Measurements from ENCODE around the gene TENM4.

DNA sequence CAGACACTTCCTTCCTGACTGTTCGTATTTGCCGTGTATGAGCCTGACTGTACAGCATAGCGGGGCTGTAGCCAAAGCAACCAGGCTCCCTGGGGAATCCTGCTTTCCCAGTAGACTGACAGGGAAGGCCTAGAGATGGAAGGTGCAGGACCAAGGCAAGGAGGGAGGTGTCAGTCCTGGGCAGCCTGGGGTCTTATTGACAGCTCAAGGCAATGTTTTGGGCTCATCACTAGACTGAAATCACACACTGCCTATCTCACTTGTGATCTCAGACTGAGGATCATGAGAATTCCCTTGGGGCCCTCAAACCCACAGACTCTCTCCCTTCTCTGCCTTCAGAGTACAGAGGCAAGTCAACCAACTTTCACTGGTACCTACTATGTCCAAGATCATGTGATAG lies 519.3 kb downstream of the TENM4 start:
- TF ChIP-seq CTCF (IDR thresholded peaks at IDR 0.05 in 2 of 3, conservative IDR thresholded peaks at IDR 0.05 in 1 of 3; ENCODE audit: control insufficient read depth in 2 of 3, extremely low read depth in 1 of 3, insufficient read depth in 1 of 3, low read depth in 3 of 3, low read length in 3 of 3) (no peak), GABPA (IDR thresholded peaks at IDR 0.05; ENCODE audit: low read depth) (no peak), ZNF274 (IDR thresholded peaks at IDR 0.05; ENCODE audit: insufficient read depth, insufficient read length) (no peak), EZH2 (IDR thresholded peaks at IDR 0.05; ENCODE audit: borderline replicate concordance, control insufficient read depth, low read depth, low read length) (no peak), POLR2A (IDR thresholded peaks at IDR 0.05; ENCODE audit: low read depth, low read length) (no peak), NR2C2 (IDR thresholded peaks at IDR 0.05; ENCODE audit: borderline replicate concordance, control insufficient read depth, insufficient read length, low read depth) (no peak), SMARCA5 (IDR thresholded peaks at IDR 0.05) (no peak), PBX3 (IDR thresholded peaks at IDR 0.05; ENCODE audit: insufficient replicate concordance, low read depth, low read length) (no peak), SP1 (IDR thresholded peaks at IDR 0.05; ENCODE audit: low read depth, low read length) (no peak)
- TF ChIP-seq, protein P1, sequence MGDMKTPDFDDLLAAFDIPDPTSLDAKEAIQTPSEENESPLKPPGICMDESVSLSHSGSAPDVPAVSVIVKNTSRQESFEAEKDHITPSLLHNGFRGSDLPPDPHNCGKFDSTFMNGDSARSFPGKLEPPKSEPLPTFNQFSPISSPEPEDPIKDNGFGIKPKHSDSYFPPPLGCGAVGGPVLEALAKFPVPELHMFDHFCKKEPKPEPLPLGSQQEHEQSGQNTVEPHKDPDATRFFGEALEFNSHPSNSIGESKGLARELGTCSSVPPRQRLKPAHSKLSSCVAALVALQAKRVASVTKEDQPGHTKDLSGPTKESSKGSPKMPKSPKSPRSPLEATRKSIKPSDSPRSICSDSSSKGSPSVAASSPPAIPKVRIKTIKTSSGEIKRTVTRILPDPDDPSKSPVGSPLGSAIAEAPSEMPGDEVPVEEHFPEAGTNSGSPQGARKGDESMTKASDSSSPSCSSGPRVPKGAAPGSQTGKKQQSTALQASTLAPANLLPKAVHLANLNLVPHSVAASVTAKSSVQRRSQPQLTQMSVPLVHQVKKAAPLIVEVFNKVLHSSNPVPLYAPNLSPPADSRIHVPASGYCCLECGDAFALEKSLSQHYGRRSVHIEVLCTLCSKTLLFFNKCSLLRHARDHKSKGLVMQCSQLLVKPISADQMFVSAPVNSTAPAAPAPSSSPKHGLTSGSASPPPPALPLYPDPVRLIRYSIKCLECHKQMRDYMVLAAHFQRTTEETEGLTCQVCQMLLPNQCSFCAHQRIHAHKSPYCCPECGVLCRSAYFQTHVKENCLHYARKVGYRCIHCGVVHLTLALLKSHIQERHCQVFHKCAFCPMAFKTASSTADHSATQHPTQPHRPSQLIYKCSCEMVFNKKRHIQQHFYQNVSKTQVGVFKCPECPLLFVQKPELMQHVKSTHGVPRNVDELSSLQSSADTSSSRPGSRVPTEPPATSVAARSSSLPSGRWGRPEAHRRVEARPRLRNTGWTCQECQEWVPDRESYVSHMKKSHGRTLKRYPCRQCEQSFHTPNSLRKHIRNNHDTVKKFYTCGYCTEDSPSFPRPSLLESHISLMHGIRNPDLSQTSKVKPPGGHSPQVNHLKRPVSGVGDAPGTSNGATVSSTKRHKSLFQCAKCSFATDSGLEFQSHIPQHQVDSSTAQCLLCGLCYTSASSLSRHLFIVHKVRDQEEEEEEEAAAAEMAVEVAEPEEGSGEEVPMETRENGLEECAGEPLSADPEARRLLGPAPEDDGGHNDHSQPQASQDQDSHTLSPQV (IDR thresholded peaks at IDR 0.05): no peak
- TF ChIP-seq, protein P2, sequence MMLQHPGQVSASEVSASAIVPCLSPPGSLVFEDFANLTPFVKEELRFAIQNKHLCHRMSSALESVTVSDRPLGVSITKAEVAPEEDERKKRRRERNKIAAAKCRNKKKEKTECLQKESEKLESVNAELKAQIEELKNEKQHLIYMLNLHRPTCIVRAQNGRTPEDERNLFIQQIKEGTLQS (IDR thresholded peaks at IDR 0.05; ENCODE audit: borderline replicate concordance, extremely low read depth, low read depth, low read length): no peak
- TF ChIP-seq, protein P3, sequence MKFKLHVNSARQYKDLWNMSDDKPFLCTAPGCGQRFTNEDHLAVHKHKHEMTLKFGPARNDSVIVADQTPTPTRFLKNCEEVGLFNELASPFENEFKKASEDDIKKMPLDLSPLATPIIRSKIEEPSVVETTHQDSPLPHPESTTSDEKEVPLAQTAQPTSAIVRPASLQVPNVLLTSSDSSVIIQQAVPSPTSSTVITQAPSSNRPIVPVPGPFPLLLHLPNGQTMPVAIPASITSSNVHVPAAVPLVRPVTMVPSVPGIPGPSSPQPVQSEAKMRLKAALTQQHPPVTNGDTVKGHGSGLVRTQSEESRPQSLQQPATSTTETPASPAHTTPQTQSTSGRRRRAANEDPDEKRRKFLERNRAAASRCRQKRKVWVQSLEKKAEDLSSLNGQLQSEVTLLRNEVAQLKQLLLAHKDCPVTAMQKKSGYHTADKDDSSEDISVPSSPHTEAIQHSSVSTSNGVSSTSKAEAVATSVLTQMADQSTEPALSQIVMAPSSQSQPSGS (IDR thresholded peaks at IDR 0.05; ENCODE audit: low read length): no peak
- TF ChIP-seq, protein P4, sequence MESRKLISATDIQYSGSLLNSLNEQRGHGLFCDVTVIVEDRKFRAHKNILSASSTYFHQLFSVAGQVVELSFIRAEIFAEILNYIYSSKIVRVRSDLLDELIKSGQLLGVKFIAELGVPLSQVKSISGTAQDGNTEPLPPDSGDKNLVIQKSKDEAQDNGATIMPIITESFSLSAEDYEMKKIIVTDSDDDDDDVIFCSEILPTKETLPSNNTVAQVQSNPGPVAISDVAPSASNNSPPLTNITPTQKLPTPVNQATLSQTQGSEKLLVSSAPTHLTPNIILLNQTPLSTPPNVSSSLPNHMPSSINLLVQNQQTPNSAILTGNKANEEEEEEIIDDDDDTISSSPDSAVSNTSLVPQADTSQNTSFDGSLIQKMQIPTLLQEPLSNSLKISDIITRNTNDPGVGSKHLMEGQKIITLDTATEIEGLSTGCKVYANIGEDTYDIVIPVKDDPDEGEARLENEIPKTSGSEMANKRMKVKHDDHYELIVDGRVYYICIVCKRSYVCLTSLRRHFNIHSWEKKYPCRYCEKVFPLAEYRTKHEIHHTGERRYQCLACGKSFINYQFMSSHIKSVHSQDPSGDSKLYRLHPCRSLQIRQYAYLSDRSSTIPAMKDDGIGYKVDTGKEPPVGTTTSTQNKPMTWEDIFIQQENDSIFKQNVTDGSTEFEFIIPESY (IDR thresholded peaks at IDR 0.05): no peak
